DOHH2 (cell line): ENCODE data around the gene FOLR2.

Experiments
- EZH2phosphoT487 ChIP-seq: fragments of 200-600 bp; sonication (generic); IDR thresholded peaks from 2 replicates; pipeline ENCODE4 v1.6.1; 2017; ENCODE audit warnings: borderline replicate concordance, mild to moderate bottlenecking, antibody characterized with exemption, low read length, moderate library complexity, mixed read lengths
- TF ChIP-seq, protein P1 (sequence below): fragments of 200-600 bp; sonication (generic); IDR thresholded peaks from one replicate; pipeline ENCODE4 v1.5.1; 2014; ENCODE audit warnings: antibody characterized with exemption, mild to moderate bottlenecking, low read depth, low read length; ENCODE audit not compliant: poor library complexity, severe bottlenecking

DNA sequence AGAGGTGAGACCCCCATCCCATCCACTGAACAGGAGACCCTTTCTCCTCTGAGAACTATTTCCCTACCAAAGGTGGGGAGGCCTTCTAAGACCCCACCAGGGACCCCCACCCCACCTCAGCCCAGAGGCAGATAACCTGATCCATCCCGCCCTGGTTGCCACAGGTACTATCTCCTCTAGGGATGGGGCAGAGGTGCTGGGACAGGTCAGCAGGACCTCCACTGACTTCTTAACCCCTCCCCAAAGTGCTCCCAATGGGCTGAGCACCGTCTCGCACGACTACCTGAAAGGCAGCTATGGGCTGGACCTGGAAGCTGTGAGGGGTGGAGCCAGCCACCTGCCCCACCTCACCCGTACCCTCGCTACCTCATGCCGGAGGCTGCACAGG, 12.2 kb downstream of the FOLR2 start:
- TF ChIP-seq, protein P1, sequence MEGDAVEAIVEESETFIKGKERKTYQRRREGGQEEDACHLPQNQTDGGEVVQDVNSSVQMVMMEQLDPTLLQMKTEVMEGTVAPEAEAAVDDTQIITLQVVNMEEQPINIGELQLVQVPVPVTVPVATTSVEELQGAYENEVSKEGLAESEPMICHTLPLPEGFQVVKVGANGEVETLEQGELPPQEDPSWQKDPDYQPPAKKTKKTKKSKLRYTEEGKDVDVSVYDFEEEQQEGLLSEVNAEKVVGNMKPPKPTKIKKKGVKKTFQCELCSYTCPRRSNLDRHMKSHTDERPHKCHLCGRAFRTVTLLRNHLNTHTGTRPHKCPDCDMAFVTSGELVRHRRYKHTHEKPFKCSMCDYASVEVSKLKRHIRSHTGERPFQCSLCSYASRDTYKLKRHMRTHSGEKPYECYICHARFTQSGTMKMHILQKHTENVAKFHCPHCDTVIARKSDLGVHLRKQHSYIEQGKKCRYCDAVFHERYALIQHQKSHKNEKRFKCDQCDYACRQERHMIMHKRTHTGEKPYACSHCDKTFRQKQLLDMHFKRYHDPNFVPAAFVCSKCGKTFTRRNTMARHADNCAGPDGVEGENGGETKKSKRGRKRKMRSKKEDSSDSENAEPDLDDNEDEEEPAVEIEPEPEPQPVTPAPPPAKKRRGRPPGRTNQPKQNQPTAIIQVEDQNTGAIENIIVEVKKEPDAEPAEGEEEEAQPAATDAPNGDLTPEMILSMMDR, result no peak
- no peak for TF ChIP-seq EZH2phosphoT487
